ENCODE results near the gene RNF113A.
"Not testable (repeated sequence)": the region's sequence is repeated elsewhere in the genome, so short reads cannot be mapped to it uniquely, and the experiment has no call there.

Gene RNF113A

GRCh38 chrX:119833905-119834304 lies 37.6 kb downstream of the RNF113A start:
- DNase-seq = no peak

GRCh38 chrX:119828446-119828845 lies 43.1 kb downstream of the RNF113A start:
- no peak for DNase-seq

GRCh38 chrX:119826399-119826959 lies 45.1 kb downstream of the RNF113A start:
- peak; percentile 39 for DNase-seq

- DNase-seq = not testable (repeated sequence)
These were observed 47.3 kb downstream of the RNF113A start for GRCh38 chrX:119824221-119824620.

- DNase-seq = not testable (repeated sequence)
These were observed 49.8 kb downstream of the RNF113A start for GRCh38 chrX:119821703-119822102.
